ENCODE results near the gene NFU1.

NFU1 gene

GRCh38 chr2:69436938-69437750, at the start of gene NFU1:
NFU1 (minus strand) TSS chr2:69437435; CDS start chr2:69437422, 13 bp downstream.
- in situ Hi-C loops (cut with MboI; ENCODE audit: low sequenced_read_pairs) = no loop called here

- in situ Hi-C loops (cut with MboI; ENCODE audit: low sequenced_read_pairs) = no loop called here
These were observed 46.5 kb upstream of the NFU1 start for GRCh38 chr2:69483696-69484095.

- in situ Hi-C loops (cut with MboI; ENCODE audit: low sequenced_read_pairs) = no loop called here
These were observed 45.8 kb upstream of the NFU1 start for GRCh38 chr2:69483024-69483423.

- in situ Hi-C loops (cut with MboI; ENCODE audit: low sequenced_read_pairs) = no loop called here
These were observed 45.2 kb upstream of the NFU1 start for GRCh38 chr2:69482471-69482870.

GRCh38 chr2:69481421-69481820, 44.2 kb upstream of the NFU1 start:
- in situ Hi-C loops (cut with MboI; ENCODE audit: low sequenced_read_pairs) = no loop called here

GRCh38 chr2:69477627-69478026, 40.4 kb upstream of the NFU1 start:
- in situ Hi-C loops (cut with MboI; ENCODE audit: low sequenced_read_pairs) = no loop called here

GRCh38 chr2:69474688-69475087, 37.5 kb upstream of the NFU1 start:
- in situ Hi-C loops (cut with MboI; ENCODE audit: low sequenced_read_pairs) = no loop called here

- in situ Hi-C loops (cut with MboI; ENCODE audit: low sequenced_read_pairs) = no loop called here
These were observed 34.6 kb upstream of the NFU1 start for GRCh38 chr2:69471793-69472192.

GRCh38 chr2:69470911-69471310, 33.7 kb upstream of the NFU1 start:
- in situ Hi-C loops (cut with MboI; ENCODE audit: low sequenced_read_pairs) = no loop called here

GRCh38 chr2:69469784-69470183, 32.5 kb upstream of the NFU1 start:
- in situ Hi-C loops (cut with MboI; ENCODE audit: low sequenced_read_pairs) = no loop called here

GRCh38 chr2:69469375-69469774, 32.1 kb upstream of the NFU1 start:
- in situ Hi-C loops (cut with MboI; ENCODE audit: low sequenced_read_pairs) = no loop called here

- in situ Hi-C loops (cut with MboI; ENCODE audit: low sequenced_read_pairs) = no loop called here
These were observed 29.5 kb upstream of the NFU1 start for GRCh38 chr2:69466728-69467127.

GRCh38 chr2:69465513-69466456, 28.6 kb upstream of the NFU1 start:
- in situ Hi-C loops (cut with MboI; ENCODE audit: low sequenced_read_pairs) = no loop called here

GRCh38 chr2:69464575-69464974, 27.3 kb upstream of the NFU1 start:
- in situ Hi-C loops (cut with MboI; ENCODE audit: low sequenced_read_pairs) = no loop called here

GRCh38 chr2:69462780-69463179, 25.5 kb upstream of the NFU1 start:
- in situ Hi-C loops (cut with MboI; ENCODE audit: low sequenced_read_pairs) = no loop called here

GRCh38 chr2:69461404-69461803, 24.2 kb upstream of the NFU1 start:
- in situ Hi-C loops (cut with MboI; ENCODE audit: low sequenced_read_pairs) = no loop called here

- in situ Hi-C loops (cut with MboI; ENCODE audit: low sequenced_read_pairs) = no loop called here
These were observed 22.7 kb upstream of the NFU1 start for GRCh38 chr2:69459936-69460335.

GRCh38 chr2:69456950-69457445, 19.8 kb upstream of the NFU1 start:
- in situ Hi-C loops (cut with MboI; ENCODE audit: low sequenced_read_pairs) = no loop called here

GRCh38 chr2:69456154-69456553, 18.9 kb upstream of the NFU1 start:
- in situ Hi-C loops (cut with MboI; ENCODE audit: low sequenced_read_pairs) = no loop called here

- in situ Hi-C loops (cut with MboI; ENCODE audit: low sequenced_read_pairs) = no loop called here
These were observed 17.7 kb upstream of the NFU1 start for GRCh38 chr2:69454976-69455375.

- in situ Hi-C loops (cut with MboI; ENCODE audit: low sequenced_read_pairs) = no loop called here
These were observed 16.4 kb upstream of the NFU1 start for GRCh38 chr2:69453475-69454129.
